Skeletal muscle cell (primary cell): ENCODE measurements around the gene WASHC3.

Source experiments
- DNase-seq: peaks from one replicate; pipeline ENCODE4 v3.0.0-alpha.2; 2010; ENCODE audit warnings: low read depth
- H3K4me3 ChIP-seq: 2 replicates; pipeline ENCODE4 v1.5.1; 2011; ENCODE audit warnings: low read depth, mild to moderate bottlenecking, control low read depth, low read length, moderate library complexity

Gene WASHC3

GRCh38 chr12:101997102-101997501, 64.7 kb downstream of the WASHC3 start:
- no peak overlapping the region for H3K4me3 ChIP-seq
- DNase-seq: no peak

DNA sequence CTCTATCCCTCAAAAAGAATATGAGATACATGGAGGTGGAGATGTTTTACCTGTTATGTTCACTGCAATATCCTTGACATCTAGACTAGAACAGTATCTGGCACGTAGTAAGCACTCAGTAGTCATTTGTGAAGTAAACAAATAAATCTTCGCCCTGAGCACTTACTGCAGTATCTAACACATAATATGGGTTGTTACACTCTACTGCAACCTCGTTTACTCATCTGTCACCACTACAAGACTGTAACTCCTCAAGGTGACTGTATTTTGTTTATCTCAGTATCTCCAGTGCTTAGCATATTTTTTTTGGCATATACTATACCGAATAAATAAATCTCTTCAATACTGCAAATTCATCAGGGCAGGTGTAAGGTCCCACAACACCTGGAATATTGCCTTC, 66.1 kb downstream of the WASHC3 start:
- DNase-seq: no peak
- no peak overlapping the region for H3K4me3 ChIP-seq

- no peak for DNase-seq
- H3K4me3 ChIP-seq: no peak overlapping the region
Measured at GRCh38 chr12:101992091-101992490, 69.7 kb downstream of the WASHC3 start.

- H3K4me3 ChIP-seq: no peak overlapping the region
- DNase-seq: no peak
Measured at GRCh38 chr12:101982307-101982706, 79.5 kb downstream of the WASHC3 start.

DNA sequence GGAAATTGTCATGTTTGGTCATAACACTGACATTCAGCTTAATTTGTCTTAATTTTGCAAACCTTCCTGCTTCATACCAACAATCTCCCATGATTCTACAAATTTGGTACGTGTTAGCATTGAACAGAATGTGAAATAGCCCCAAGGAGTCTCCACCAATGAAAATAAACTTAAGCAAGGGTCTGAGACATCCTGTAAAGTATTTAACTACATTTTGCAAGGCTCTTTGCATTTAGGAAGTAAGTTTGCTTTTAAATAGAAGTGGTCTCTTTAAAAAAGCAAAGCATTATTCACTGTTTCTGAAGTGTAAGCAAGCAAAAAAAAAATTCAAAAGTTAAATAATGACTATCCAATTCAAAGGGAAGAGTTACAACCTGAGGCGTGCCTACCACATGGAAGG, 79.9 kb downstream of the WASHC3 start:
- no peak for DNase-seq
- no peak overlapping the region for H3K4me3 ChIP-seq

DNA sequence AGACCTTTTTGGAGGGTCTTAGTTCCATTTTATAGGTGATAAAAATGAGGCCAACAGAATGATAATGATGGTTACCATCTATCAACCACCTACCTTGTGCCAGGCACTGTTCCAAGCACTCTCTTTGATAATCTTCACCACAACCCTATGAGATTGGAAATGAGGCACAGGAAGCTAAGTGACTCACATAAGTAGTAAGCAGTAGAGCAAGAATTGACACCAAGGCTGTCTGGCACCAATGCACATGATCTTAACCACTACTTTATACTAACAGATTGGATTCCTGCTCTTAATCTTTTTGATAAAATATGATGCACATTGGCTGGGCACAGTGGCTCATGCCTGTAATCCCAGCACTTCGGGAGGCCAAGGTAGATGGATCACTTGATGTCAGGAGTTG, 93.0 kb downstream of the WASHC3 start:
- no peak for DNase-seq
- no peak overlapping the region for H3K4me3 ChIP-seq

- DNase-seq: no peak
- H3K4me3 ChIP-seq: no peak overlapping the region
Measured at GRCh38 chr12:101967506-101967905, 94.3 kb downstream of the WASHC3 start.

GRCh38 chr12:101966496-101966895, 95.3 kb downstream of the WASHC3 start:
- no peak for DNase-seq
- no peak overlapping the region for H3K4me3 ChIP-seq

DNA sequence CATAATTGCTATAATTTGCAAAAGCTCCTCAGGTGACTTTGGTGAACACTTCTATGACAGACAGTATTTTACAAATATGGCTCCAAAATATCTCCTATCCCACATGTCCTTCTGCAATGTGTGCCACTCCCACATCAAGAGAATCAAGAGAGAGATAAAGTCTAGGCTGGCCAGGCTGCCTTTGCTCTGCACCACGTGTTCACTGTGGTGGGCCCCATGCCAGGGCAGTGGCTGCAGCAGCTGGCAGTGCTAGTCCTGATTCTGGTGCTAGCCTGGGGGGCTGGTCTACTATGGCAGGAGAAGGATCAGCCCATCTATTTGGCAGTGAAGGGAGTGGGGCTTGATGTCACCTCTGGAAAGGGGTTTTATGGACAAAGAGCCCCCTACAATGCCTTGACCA, 98.1 kb downstream of the WASHC3 start:
- no peak for DNase-seq
- no peak overlapping the region for H3K4me3 ChIP-seq
